ENCODE measurements around the gene SCAF4. TPM values are rescaled to one million over a fixed set of nuclear protein-coding genes. Genes with fewer than 3 reads are reported as not detected.
"Not testable (repeated sequence)": the region's sequence is repeated elsewhere in the genome, so short reads cannot be mapped to it uniquely, and the experiment has no call there.

SCAF4 gene
- total and polyA plus RNA-seq, 5 donors from 2014 or later: 15.8 to 70.9 (median 20.6) TPM

- H3K36me3 ChIP-seq (ENCODE audit: control insufficient read depth, insufficient read depth, low read length); H3K9me3 Mint-ChIP-seq; H3K9me3 ChIP-seq (ENCODE audit: control insufficient read depth in 2 of 2, low read length in 2 of 2); DNase-seq; ATAC-seq (ENCODE audit: low read depth in 2 of 2); H3K27me3 Mint-ChIP-seq; H3K4me3 Mint-ChIP-seq; H3K27ac ChIP-seq (ENCODE audit: insufficient read depth, low read length, poor library complexity, severe bottlenecking); H3K36me3 Mint-ChIP-seq; H3K27me3 ChIP-seq (ENCODE audit: control insufficient read depth, insufficient read depth, low read length); H3K27ac Mint-ChIP-seq; H3K4me3 ChIP-seq (ENCODE audit: low read depth, low read length): not testable (repeated sequence)
- H3K4me1 ChIP-seq (ENCODE audit: control insufficient read depth, insufficient read depth, low read length, poor library complexity, severe bottlenecking): peaks cover 12% of the 10 kb centered on the region
- peaks cover 4 to 21% (median 18%) of the 10 kb centered on the region in 4 donors for H3K4me1 Mint-ChIP-seq
Measured at GRCh38 chr21:31651491-31651890, 80.4 kb downstream of the SCAF4 start.

GRCh38 chr21:31650930-31651329 is 81.0 kb downstream of the SCAF4 start:
- no peak for DNase-seq
- H3K27ac ChIP-seq (ENCODE audit: insufficient read depth, low read length, poor library complexity, severe bottlenecking): no peak overlapping the region
- ATAC-seq (ENCODE audit: low read depth in 2 of 2): no peak

GRCh38 chr21:31647650-31648049 is 84.3 kb downstream of the SCAF4 start:
- H3K4me1 Mint-ChIP-seq: peaks cover 0 to 4% (median 0%) of the 10 kb centered on the region in 4 donors
- DNase-seq: no peak
- no peak overlapping the region for H3K4me3 ChIP-seq (ENCODE audit: low read depth, low read length)
- no peaks in the 10 kb centered on the region for H3K27me3 ChIP-seq (ENCODE audit: control insufficient read depth, insufficient read depth, low read length)
- H3K4me3 Mint-ChIP-seq: no peak overlapping the region
- H3K9me3 Mint-ChIP-seq: peaks cover 0 to 1% (median 0%) of the 10 kb centered on the region in 7 donors
- no peaks in the 10 kb centered on the region for H3K36me3 Mint-ChIP-seq
- no peak for ATAC-seq (ENCODE audit: low read depth in 2 of 2)
- H3K4me1 ChIP-seq (ENCODE audit: control insufficient read depth, insufficient read depth, low read length, poor library complexity, severe bottlenecking): no peaks in the 10 kb centered on the region
- H3K27me3 Mint-ChIP-seq: peaks cover 7% of the 10 kb centered on the region
- H3K36me3 ChIP-seq (ENCODE audit: control insufficient read depth, insufficient read depth, low read length): no peaks in the 10 kb centered on the region
- H3K27ac Mint-ChIP-seq: no peak overlapping the region
- H3K9me3 ChIP-seq (ENCODE audit: control insufficient read depth in 2 of 2, low read length in 2 of 2): no peaks in the 10 kb centered on the region
- no peak overlapping the region for H3K27ac ChIP-seq (ENCODE audit: insufficient read depth, low read length, poor library complexity, severe bottlenecking)

More at GRCh38 chr21:31650930-31651329, 81.0 kb downstream of the SCAF4 start:
- no peak overlapping the region for H3K4me3 ChIP-seq (ENCODE audit: low read depth, low read length)
- H3K9me3 ChIP-seq (ENCODE audit: control insufficient read depth in 2 of 2, low read length in 2 of 2): no peaks in the 10 kb centered on the region
- Mint-ChIP-seq H3K4me3 (no peak overlapping the region), H3K27ac (peak overlapping the region in 1 of 3 donors; percentile 14), H3K36me3 (no peaks in the 10 kb centered on the region), H3K4me1 (peaks cover 4 to 15% (median 14%) of the 10 kb centered on the region in 4 donors), H3K27me3 (peaks cover 7% of the 10 kb centered on the region), H3K9me3 (peaks cover 0 to 1% (median 0%) of the 10 kb centered on the region in 7 donors)
- H3K27me3 ChIP-seq (ENCODE audit: control insufficient read depth, insufficient read depth, low read length): no peaks in the 10 kb centered on the region
- no peaks in the 10 kb centered on the region for H3K36me3 ChIP-seq (ENCODE audit: control insufficient read depth, insufficient read depth, low read length)
- H3K4me1 ChIP-seq (ENCODE audit: control insufficient read depth, insufficient read depth, low read length, poor library complexity, severe bottlenecking): peaks cover 6% of the 10 kb centered on the region

GRCh38 chr21:31644643-31645042 is 87.3 kb downstream of the SCAF4 start:
- peaks cover 11% of the 10 kb centered on the region for H3K27me3 Mint-ChIP-seq
- H3K9me3 ChIP-seq (ENCODE audit: control insufficient read depth in 2 of 2, low read length in 2 of 2): no peaks in the 10 kb centered on the region
- H3K27me3 ChIP-seq (ENCODE audit: control insufficient read depth, insufficient read depth, low read length): no peaks in the 10 kb centered on the region
- H3K4me1 ChIP-seq (ENCODE audit: control insufficient read depth, insufficient read depth, low read length, poor library complexity, severe bottlenecking): no peaks in the 10 kb centered on the region
- no peak overlapping the region for H3K4me3 ChIP-seq (ENCODE audit: low read depth, low read length)
- H3K4me1 Mint-ChIP-seq: no peaks in the 10 kb centered on the region
- no peak overlapping the region for H3K27ac Mint-ChIP-seq
- no peak for DNase-seq
- peaks cover 0 to 5% (median 0%) of the 10 kb centered on the region in 7 donors for H3K9me3 Mint-ChIP-seq
- no peak for ATAC-seq (ENCODE audit: low read depth in 2 of 2)
- no peaks in the 10 kb centered on the region for H3K36me3 Mint-ChIP-seq
- H3K4me3 Mint-ChIP-seq: no peak overlapping the region
- H3K36me3 ChIP-seq (ENCODE audit: control insufficient read depth, insufficient read depth, low read length): no peaks in the 10 kb centered on the region
- no peak overlapping the region for H3K27ac ChIP-seq (ENCODE audit: insufficient read depth, low read length, poor library complexity, severe bottlenecking)

GRCh38 chr21:31641416-31641922 is 90.4 kb downstream of the SCAF4 start:
- no peak for ATAC-seq (ENCODE audit: low read depth in 2 of 2)
- Mint-ChIP-seq H3K4me3 (no peak overlapping the region), H3K4me1 (no peaks in the 10 kb centered on the region), H3K27me3 (peaks cover 15% of the 10 kb centered on the region), H3K36me3 (no peaks in the 10 kb centered on the region), H3K9me3 (peaks cover 0 to 5% (median 3%) of the 10 kb centered on the region in 7 donors), H3K27ac (no peak overlapping the region)
- no peak for DNase-seq
- H3K27me3 ChIP-seq (ENCODE audit: control insufficient read depth, insufficient read depth, low read length): no peaks in the 10 kb centered on the region
- no peaks in the 10 kb centered on the region for H3K36me3 ChIP-seq (ENCODE audit: control insufficient read depth, insufficient read depth, low read length)
- H3K27ac ChIP-seq (ENCODE audit: insufficient read depth, low read length, poor library complexity, severe bottlenecking): no peak overlapping the region
- no peaks in the 10 kb centered on the region for H3K9me3 ChIP-seq (ENCODE audit: control insufficient read depth in 2 of 2, low read length in 2 of 2)
- no peaks in the 10 kb centered on the region for H3K4me1 ChIP-seq (ENCODE audit: control insufficient read depth, insufficient read depth, low read length, poor library complexity, severe bottlenecking)
- no peak overlapping the region for H3K4me3 ChIP-seq (ENCODE audit: low read depth, low read length)

GRCh38 chr21:31636874-31637273 is 95.0 kb downstream of the SCAF4 start:
- no peak for DNase-seq
- H3K9me3 Mint-ChIP-seq: peaks cover 0 to 7% (median 4%) of the 10 kb centered on the region in 7 donors
- no peak overlapping the region for H3K4me3 Mint-ChIP-seq
- Histone ChIP-seq H3K27ac (ENCODE audit: insufficient read depth, low read length, poor library complexity, severe bottlenecking) (no peak overlapping the region), H3K4me3 (ENCODE audit: low read depth, low read length) (no peak overlapping the region), H3K36me3 (ENCODE audit: control insufficient read depth, insufficient read depth, low read length) (no peaks in the 10 kb centered on the region), H3K4me1 (ENCODE audit: control insufficient read depth, insufficient read depth, low read length, poor library complexity, severe bottlenecking) (no peaks in the 10 kb centered on the region), H3K27me3 (ENCODE audit: control insufficient read depth, insufficient read depth, low read length) (no peaks in the 10 kb centered on the region), H3K9me3 (ENCODE audit: control insufficient read depth in 2 of 2, low read length in 2 of 2) (no peaks in the 10 kb centered on the region)
- H3K4me1 Mint-ChIP-seq: no peaks in the 10 kb centered on the region
- ATAC-seq (ENCODE audit: low read depth in 2 of 2): no peak
- no peaks in the 10 kb centered on the region for H3K36me3 Mint-ChIP-seq
- peaks cover 17% of the 10 kb centered on the region for H3K27me3 Mint-ChIP-seq
- H3K27ac Mint-ChIP-seq: no peak overlapping the region

GRCh38 chr21:31634993-31635392 is 96.9 kb downstream of the SCAF4 start:
- H3K27ac ChIP-seq (ENCODE audit: insufficient read depth, low read length, poor library complexity, severe bottlenecking): no peak overlapping the region
- no peaks in the 10 kb centered on the region for H3K9me3 ChIP-seq (ENCODE audit: control insufficient read depth in 2 of 2, low read length in 2 of 2)
- no peak overlapping the region for H3K4me3 ChIP-seq (ENCODE audit: low read depth, low read length)
- peaks cover 0 to 8% (median 2%) of the 10 kb centered on the region in 7 donors for H3K9me3 Mint-ChIP-seq
- no peaks in the 10 kb centered on the region for H3K27me3 ChIP-seq (ENCODE audit: control insufficient read depth, insufficient read depth, low read length)
- no peaks in the 10 kb centered on the region for H3K4me1 Mint-ChIP-seq
- H3K36me3 Mint-ChIP-seq: no peaks in the 10 kb centered on the region
- no peak for DNase-seq
- H3K27me3 Mint-ChIP-seq: peaks cover 13% of the 10 kb centered on the region
- H3K4me3 Mint-ChIP-seq: no peak overlapping the region
- no peak overlapping the region for H3K27ac Mint-ChIP-seq
- no peak for ATAC-seq (ENCODE audit: low read depth in 2 of 2)
- no peaks in the 10 kb centered on the region for H3K4me1 ChIP-seq (ENCODE audit: control insufficient read depth, insufficient read depth, low read length, poor library complexity, severe bottlenecking)
- H3K36me3 ChIP-seq (ENCODE audit: control insufficient read depth, insufficient read depth, low read length): no peaks in the 10 kb centered on the region

- not testable (repeated sequence) for H3K36me3 Mint-ChIP-seq; H3K27ac ChIP-seq (ENCODE audit: insufficient read depth, low read length, poor library complexity, severe bottlenecking); H3K9me3 Mint-ChIP-seq; H3K4me1 Mint-ChIP-seq; H3K4me1 ChIP-seq (ENCODE audit: control insufficient read depth, insufficient read depth, low read length, poor library complexity, severe bottlenecking); H3K27me3 Mint-ChIP-seq; H3K9me3 ChIP-seq (ENCODE audit: control insufficient read depth in 2 of 2, low read length in 2 of 2); ATAC-seq (ENCODE audit: low read depth in 2 of 2); H3K4me3 Mint-ChIP-seq; H3K36me3 ChIP-seq (ENCODE audit: control insufficient read depth, insufficient read depth, low read length); H3K27ac Mint-ChIP-seq; DNase-seq; H3K4me3 ChIP-seq (ENCODE audit: low read depth, low read length); H3K27me3 ChIP-seq (ENCODE audit: control insufficient read depth, insufficient read depth, low read length)
Measured at GRCh38 chr21:31631881-31632280, 100.0 kb downstream of the SCAF4 start.
